Gastroesophageal sphincter (tissue), 3 donors: ENCODE results near the gene SCN8A.

Source experiments
- CTCF ChIP-seq, 4 experiments: fragments of 200-600 bp in 2 of 4; fragments of 450-650 bp in 2 of 4; sonication (generic) in 1 of 4; IDR thresholded peaks; one replicate each; pipeline ENCODE4 v1.5.1; 2017 to 2019; ENCODE audit warnings: antibody characterized with exemption in 4 of 4, mild to moderate bottlenecking in 2 of 4, moderate library complexity in 2 of 4
- POLR2A ChIP-seq, 2 donors: fragments of 450-650 bp; IDR thresholded peaks; one replicate each; pipeline ENCODE4 v1.6.1; 2017; ENCODE audit warnings: antibody characterized with exemption in 2 of 2, mild to moderate bottlenecking in 2 of 2, moderate library complexity in 1 of 2
- POLR2AphosphoS5 ChIP-seq: sonication (generic); formaldehyde crosslinking; IDR thresholded peaks from one replicate; pipeline ENCODE4 v1.6.1; 2017; ENCODE audit warnings: antibody characterized with exemption

- TF ChIP-seq CTCF (IDR thresholded peaks at IDR 0.05) = no peak
- TF ChIP-seq POLR2AphosphoS5 = no peak
- no peak for TF ChIP-seq POLR2A (IDR thresholded peaks at IDR 0.05)
These were observed 227.1 kb downstream of the SCN8A start for GRCh38 chr12:51818086-51818485.
